ENCODE data around the gene WHAMM.
"Not testable (repeated sequence)": the region's sequence is repeated elsewhere in the genome, so short reads cannot be mapped to it uniquely, and the experiment has no call there.

Gene WHAMM, protein sequence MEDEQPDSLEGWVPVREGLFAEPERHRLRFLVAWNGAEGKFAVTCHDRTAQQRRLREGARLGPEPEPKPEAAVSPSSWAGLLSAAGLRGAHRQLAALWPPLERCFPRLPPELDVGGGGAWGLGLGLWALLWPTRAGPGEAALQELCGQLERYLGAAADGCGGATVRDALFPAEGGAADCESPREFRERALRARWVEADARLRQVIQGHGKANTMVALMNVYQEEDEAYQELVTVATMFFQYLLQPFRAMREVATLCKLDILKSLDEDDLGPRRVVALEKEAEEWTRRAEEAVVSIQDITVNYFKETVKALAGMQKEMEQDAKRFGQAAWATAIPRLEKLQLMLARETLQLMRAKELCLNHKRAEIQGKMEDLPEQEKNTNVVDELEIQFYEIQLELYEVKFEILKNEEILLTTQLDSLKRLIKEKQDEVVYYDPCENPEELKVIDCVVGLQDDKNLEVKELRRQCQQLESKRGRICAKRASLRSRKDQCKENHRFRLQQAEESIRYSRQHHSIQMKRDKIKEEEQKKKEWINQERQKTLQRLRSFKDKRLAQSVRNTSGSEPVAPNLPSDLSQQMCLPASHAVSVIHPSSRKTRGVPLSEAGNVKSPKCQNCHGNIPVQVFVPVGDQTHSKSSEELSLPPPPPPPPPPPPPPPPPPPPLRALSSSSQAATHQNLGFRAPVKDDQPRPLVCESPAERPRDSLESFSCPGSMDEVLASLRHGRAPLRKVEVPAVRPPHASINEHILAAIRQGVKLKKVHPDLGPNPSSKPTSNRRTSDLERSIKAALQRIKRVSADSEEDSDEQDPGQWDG

DNA sequence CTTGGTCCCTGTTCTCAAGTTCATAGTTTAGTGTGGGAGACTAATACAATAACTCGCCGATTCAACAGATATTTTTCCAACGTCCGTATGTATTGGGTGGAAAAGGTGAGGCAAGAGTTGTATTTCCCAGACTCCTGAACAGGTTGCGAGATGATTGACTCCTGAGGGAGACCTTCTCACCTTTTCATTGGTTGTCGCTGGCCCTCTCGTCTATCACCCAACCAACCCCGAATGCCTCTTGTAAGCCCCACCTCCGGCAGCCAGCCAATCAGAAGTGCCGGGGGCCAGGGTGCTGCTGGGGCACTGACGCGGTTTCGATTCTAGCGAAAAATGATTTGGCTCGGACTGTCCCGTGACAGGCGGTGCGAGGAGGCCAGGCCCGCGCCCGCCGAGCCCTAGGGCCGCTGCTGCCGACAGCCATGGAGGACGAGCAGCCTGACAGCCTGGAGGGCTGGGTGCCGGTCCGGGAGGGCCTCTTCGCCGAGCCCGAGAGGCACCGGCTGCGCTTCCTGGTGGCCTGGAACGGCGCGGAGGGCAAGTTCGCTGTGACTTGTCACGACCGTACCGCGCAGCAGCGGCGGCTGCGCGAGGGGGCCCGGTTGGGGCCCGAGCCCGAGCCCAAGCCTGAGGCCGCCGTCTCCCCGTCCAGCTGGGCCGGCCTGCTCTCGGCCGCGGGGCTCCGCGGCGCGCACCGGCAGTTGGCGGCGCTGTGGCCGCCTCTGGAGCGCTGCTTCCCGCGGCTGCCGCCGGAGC lies at the start of gene WHAMM:
TSS of gene WHAMM (plus strand) at position 321 of the 753 bp plus-strand sequence. CDS start at position 420, 99 bp downstream.
- DNase-seq (ENCODE audit: low read depth, low spot score), result peak; percentile 93

DNA sequence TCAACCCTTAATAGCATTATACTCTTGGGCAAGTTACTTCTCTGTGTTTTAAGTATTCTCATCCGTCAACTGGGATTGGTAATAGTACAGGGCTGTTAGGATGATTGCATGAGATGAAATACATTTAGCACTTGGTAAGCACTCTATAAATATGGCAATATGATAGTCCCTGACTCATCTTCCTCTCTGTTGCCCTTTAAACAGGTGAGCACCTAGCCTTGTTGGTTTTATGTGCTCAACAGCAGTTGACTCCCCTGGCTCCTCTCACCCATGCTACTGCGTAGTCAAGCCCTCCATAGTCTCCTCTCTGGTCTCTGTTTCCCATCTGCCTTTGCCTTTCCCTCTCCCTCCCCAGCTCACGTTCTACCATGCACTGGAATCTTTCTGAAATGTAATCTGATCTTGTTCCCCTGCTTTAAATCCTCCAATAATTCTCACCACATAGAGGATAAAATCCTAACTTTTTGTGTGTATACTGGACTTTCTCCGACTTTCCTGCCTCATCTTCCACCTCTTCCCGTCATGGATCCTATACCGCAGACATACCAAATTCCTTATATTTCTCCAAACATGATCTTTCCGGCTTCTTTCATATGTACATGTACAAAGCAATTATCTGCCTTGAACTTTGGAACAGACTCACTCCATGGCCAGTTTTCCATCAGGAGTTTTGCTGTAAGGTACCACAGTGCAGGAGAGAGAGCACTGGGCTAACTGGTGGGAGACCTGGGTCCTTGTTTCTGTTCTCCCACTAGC lies 45.9 kb upstream of the WHAMM start:
- DNase-seq (ENCODE audit: low read depth, low spot score), result no peak

DNA sequence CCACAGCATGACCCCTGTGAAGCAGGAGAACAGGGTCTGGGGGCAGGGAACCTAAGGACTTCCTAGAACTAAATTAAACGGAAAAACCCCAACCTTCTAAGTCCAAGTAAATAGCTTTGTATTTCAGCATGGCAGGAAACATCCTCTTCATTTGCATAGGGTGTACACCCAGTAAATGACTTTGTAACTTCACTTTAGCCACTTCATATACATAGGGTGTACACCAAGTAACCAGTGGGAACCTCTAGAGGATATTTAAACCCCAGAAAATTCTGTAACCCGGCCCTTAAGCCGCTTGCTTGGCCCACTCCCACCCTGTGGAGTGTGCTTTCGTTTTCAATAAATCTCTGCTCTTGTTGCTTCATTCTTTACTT lies 45.3 kb upstream of the WHAMM start:
- no peak for DNase-seq (ENCODE audit: low read depth, low spot score)

DNA sequence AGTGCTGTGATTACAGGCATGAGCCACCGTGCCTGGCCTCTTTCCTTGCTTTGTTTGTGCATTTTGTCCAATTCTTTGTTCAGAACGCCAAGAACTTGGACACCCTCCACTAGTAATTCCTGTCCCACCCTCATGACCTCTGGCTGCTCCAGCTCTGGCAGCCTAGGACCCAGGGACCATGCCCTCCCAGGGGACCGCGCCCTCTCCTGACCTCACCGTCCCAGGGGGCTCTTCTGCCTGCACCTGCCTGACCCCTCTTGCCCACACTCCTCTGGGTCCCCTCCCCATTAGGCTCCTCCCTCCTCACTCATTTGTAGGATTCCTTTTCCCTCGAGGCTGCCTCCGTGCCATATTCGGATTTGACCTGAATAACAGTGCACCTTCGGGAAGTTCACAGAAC lies 44.7 kb upstream of the WHAMM start:
- no peak for DNase-seq (ENCODE audit: low read depth, low spot score)

DNA sequence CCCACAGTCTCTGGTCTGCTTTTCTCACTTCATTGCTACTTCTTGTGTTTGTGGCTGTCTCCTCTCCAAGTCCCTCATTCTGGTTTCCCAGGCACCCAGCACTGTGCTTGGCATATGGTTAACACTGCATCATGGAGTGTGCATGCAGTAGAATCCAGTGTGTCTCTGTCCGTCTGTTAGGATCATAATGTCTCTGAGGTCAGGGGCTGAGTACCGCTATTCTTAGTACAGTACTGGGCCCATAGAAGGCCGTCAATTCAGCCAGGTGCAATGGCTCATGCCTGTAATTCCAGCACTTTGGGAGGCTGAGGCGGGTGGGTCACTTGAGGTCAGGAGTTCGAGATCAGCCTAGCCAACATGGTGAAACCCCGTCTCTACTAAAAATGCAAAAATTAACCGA lies 43.2 kb upstream of the WHAMM start:
- not testable (repeated sequence) for DNase-seq (ENCODE audit: low read depth, low spot score)

DNA sequence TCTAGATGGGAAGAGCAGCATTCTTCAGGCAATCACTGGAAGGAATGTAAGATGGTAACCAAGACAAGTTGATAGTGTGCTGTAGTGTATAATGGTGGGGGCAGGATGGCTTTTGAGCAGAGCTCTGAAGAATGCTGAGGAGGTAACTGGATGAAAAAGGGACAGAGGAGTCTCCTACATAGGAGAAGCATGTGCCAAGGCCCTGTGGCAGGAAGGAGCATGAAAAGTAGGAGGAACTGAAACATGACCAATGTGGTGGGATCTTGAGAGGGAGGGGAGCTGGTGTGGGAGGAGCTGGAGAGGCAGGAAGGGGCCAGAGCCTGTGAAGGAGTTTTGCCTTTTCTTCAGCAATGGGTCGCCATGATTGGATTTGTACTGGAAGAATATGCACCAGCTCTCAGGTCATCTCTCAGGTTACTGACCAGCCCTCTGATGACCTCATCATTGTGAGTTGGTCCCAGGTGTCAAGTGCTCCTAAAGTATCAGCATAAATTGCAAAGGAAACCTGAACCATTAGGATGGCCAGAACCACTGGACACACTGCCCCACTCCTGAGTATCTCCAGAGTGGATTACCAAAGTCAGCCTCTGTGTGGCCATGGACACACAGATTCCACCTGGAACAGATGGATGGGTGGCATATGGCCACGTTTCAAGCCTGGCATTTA lies 42.1 kb upstream of the WHAMM start:
- no peak for DNase-seq (ENCODE audit: low read depth, low spot score)

DNA sequence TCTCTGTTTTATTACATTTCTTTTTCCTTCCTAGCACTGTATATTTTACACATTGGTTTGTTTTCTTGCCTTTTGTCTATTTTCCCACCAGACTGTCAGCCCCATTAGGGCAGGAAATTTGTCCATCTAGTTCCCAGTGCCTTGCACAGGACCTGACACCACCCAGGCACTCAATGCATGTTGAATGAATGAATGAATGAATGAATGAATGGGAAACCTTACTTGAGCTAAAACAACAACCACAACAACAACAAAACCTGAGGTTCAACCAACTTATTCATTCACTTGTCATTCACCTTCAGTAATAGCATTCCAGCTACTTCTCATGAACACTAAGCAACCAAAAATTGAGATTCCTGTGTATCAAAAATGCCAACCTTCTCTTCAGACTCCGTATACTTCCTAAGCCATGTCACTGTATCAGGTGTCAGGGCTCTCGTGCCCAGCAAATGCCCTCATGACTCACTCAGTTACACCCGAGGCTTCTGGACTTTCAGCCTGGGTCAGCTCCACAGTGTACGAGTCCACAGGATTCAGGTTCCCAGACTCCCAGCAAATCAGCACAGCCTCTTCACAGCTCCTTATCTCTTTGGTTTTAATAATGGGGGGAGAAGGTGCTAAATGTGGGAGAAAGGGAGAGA lies 40.9 kb upstream of the WHAMM start:
- no peak for DNase-seq (ENCODE audit: low read depth, low spot score)

DNA sequence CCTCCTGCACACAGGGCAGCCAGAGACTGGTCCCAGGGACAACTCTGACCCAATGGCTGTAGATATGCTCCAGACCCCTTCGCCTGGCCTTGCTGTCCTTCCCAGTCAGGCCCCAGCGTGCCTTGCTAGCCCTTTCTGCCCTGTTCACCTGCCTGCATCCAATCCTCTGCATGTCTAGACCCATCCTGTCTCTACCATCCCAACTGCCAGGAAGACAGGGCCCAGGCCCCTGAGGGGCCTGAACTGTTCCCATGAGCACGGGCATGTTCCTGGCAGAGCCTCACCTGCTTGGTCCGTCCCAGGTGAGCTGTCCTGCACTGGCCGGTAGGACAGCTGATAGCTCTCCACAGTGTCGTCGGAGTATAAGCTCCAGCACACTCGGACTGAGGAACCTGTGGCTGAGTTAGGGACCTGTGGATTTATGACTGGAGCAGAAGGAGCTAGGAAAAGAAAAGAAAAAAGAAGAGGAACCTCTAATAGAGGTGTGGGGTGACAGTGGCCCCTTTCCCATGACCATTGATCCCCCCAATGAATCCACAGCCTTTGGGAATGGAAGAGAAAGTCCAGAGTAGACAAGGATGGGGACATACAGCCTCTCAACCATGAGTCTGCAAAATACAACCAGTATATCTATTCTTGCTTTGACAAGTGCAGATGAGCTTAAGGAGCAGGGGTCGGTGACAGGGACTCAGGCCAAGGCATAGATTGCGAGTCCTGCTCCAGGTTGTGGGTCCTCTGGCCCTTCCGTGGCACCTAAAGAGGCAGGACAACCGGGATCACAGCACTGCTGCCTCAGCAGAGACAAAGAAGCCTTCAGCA lies 37.4 kb upstream of the WHAMM start:
- DNase-seq (ENCODE audit: low read depth, low spot score), result no peak

DNA sequence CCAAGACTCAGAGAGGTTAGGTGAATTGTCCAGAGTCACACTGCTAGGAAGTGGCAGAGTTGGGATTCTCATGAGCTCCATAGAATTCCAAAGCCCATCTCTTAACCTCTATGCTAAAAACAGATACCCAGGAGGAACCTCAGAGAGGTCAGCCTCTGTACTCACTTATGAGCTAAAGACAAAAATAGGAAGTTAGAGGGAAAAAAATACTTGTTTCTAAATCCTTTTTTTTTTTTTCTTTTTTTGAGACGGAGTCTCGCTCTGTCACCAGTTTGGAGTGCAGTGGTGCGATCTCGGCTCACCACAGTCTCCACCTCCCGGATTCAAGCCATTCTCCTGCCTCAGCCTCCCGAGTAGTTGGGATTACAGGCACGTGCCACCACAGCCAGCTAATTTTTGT lies 34.9 kb upstream of the WHAMM start:
- no peak for DNase-seq (ENCODE audit: low read depth, low spot score)

DNA sequence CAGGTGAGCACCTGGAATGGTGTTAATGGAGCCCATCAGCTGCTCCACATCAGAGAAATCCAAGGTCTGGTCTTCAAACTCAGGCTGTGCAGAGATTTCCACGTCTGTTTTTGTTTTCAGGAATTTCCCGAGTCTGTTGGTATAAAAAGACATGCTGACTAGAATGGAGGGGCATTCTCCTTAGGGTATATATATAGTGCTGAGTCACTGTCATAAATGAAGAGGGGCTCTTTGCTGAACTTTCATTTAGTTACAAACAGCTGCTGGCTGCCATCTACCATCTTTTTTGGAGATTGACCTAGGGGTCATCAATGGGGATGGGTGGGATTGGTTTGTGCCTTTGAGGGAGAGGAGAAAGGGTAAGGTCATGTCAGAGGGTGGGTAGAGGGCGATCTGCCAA lies 30.7 kb upstream of the WHAMM start:
- no peak for DNase-seq (ENCODE audit: low read depth, low spot score)

DNA sequence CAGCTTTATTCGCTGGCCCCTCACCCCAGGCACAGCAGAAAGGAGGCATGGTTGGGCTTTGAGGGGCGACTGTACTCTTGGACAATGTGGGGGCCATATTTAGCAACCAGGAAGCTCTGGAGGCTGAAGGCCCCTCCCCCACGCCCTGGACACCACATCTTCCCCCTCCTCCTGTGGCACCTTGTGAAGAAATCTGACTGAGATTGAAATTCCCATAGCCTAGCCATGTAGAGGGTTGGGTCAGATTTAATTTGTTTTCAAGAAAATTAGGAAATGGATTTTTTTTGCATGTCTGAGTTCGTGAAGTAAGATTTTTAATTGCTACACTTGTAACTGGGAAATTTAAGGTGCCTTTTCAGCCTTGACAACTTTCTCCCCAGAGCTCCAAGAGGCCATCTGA lies 28.1 kb upstream of the WHAMM start:
- DNase-seq (ENCODE audit: low read depth, low spot score), result no peak

DNA sequence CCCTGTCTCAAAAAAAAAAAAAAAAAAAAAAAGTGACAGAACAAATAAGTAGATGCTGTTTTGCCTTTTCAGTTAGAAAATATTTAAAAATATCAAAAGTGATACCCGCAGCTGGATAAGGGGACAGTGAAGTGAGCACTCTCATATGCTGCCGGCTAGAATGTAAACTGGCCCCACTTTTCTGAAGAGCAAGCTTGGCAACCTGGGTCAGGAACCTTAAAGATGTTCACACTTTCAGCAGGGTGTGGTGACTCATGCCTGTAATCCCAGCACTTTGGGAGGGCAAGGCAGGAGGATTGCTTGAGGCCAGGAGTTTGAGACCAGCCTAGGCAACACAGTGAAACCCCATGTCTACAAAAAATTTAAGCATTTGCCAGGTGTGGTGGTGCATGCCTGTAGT lies 20.9 kb upstream of the WHAMM start:
- no peak for DNase-seq (ENCODE audit: low read depth, low spot score)

DNA sequence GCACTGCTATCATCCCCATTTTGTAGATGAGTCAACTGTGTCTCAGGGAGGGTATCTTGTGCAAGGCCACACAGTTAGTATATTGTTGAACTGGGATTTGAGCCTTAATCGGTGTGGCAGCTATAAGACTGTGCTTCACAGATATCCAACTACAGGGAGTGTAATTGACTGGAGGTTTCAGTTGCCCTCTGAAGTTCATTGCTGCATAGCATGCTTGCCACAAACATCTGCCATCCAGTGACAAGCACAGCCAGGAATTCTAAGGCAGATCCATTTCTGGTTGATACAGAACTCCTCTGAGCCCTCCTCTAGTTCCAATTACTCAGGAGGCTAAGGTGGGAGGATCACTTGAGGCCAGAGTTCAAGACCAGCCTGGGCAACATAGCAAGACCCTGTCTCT lies 19.9 kb upstream of the WHAMM start:
- no peak for DNase-seq (ENCODE audit: low read depth, low spot score)

DNA sequence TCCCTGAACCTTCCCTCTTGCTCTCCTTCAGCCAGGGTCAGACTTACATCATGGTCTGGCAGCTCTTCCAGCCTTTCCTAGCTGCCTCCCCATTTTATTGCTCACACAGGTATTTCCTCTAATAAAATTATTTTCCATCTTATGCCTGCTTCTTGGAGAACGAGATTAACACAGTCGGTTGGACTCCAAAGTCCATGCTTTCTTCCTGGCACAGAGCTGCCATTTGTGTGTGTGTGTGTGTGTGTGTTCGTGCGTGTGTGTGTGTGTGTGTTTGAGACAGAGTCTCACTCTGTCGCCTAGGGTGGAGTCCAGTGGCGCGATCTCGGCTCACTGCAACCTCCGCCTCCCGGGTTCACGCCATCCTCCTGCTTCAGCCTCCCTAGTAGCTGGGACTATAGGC lies 19.1 kb upstream of the WHAMM start:
- no peak for DNase-seq (ENCODE audit: low read depth, low spot score)

DNA sequence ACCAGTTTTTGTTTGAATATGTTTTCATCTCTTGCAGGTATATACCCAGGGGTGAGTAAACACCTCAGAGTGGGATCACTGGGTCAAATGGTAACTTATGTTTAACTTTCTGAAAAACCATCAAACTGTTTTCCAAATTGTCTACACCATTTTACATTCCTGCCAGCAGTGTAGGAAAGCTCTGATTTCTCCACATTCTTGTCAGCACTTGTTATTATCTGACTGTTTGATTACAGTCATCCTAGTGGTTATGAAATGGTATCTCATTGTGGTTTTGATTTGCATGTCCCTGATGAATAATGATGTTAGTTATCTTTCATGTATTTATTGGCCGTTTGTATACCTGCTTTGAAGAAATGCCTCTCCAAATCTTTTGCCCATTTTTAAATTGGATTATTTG lies 17.4 kb upstream of the WHAMM start:
- DNase-seq (ENCODE audit: low read depth, low spot score), result no peak

DNA sequence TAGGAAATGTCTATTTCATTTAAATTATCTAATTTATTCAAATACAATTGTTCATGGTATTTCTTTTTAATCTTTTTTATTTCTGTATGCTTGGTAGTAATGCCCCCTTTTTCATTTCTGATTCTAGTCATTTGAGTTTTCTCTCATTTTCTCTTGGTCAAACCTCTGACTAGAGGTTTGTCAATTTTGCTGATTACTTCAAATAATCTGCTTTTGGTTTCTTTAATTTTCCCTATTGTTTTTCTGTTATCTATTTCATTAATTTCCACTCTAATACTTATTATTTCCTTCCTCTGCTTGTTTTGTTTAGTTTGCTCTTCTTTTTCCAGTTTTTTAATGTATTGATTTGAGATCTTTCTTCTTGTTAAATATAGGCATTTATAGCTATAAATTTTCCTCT lies 15.7 kb upstream of the WHAMM start:
- DNase-seq (ENCODE audit: low read depth, low spot score), result no peak

DNA sequence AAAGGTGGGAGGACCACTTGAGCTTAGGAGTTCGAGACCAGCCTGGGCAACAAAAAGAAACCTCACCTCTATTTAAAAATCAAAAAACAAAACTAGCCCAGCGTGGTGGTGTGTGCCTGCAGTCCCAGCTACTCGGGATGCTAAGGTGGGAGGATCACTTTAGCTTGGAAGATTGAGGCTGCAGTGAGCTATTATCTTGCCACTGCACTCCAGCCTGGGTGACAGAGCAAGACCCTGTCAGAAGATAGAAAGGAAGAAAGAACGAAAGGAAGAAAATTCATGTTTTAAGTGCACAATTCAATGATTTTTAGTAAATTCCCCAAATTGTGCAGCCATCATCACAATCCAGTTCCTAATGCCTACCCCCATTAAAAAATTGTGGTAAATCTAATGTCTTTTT lies 11.3 kb upstream of the WHAMM start:
- DNase-seq (ENCODE audit: low read depth, low spot score), result no peak

DNA sequence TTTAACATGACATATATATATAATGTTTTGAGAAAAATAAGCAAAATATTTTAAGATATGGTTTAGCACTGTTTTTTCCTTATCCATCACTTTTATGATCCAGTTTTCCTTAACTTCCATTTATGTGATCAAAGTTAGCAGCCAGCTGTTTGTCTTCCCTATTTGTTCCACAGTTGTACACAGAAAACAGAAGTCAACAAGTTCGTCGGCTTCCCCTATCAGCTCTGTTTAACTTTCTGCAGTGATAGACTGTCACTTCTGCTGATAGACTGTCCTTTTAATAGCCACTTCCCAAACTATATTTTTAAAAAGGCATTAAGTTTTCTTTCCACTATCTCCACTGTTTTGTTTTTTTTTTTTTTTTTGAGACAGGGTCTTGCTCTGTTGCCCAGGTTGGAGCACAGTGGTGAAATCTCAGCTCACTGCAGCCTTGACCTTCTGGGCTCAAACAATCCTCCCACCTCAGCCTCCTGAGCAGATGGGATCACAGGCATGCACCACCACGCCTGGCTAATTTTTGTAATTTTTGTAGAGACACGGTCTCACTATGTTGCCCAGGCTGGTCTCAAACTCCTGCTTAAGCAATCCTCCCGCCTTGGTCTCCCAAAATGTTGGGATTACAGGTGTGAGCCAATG lies 10.8 kb upstream of the WHAMM start:
- no peak for DNase-seq (ENCODE audit: low read depth, low spot score)

DNA sequence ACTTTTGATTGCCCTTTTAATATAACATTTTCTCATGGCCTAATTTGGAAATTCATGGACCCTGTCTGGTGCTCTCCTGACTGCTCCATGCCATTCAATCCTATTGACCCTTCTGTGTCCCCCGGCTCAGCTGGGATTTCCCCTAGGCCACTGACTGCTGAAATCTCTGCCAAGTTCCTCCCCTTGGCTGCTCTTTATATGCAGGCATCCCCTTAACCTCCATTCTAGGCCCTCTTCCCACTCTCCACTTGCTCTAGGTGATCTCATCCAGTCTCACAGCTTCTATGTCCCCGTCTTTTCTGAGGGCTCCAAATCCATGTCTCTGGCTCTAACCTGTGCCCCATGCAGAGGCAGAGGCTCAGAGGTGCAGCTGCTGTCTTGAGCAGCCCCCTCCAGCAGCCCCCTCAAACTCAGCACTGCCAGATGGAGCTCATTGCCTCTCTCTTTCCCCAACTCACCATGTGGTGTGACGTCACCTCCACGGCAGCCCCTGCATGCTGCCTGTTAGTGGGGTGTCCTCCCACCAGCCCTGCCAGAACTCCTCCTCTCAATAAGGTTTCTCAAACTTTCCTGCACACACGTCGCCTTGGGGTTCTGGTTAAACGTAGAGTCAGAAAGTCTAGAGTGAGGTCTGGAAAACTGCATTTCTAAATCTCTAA lies 10.1 kb upstream of the WHAMM start:
- no peak for DNase-seq (ENCODE audit: low read depth, low spot score)

Measured in activated CD4-positive, CD25-positive, alpha-beta regulatory T cell treated with anti-CD3 and anti-CD28 coated beads, Interleukin-2, amount 50 U/mL, for 16 hours (primary cell).